Stimulated activated CD8-positive, alpha-beta memory T cell treated with anti-CD3 and anti-CD28 coated beads, Interleukin-7, amount 100 ng/mL, for 1 hour (primary cell): ENCODE data around the gene CEP78.
"Not testable (repeated sequence)": the region's sequence is repeated elsewhere in the genome, so short reads cannot be mapped to it uniquely, and the experiment has no call there.

Experiments
- DNase-seq, 2 donors: peaks; one replicate each; pipeline ENCODE4 v3.0.0-alpha.2; 2020; ENCODE audit warnings: low read depth in 2 of 2

CEP78 gene

DNA sequence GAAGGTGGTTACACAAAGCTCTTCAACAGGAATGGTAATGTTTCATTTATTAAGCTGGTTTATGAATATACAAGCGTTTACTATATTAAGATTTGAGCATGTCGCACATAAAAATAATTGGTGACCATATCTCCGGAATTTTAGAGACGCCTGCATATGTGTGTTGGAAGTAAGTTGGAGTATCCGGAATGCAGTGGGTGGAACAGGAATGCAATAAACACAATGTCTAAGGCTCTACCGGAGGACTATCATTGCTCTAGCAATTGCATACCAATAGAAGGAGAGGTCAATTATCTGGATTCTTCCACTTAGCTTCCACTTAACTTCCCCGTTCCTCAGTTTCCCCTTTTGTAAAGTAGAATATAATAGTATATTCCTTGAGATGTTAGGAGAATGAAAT, 1.1 kb upstream of the CEP78 start:
- DNase-seq = no peak

DNA sequence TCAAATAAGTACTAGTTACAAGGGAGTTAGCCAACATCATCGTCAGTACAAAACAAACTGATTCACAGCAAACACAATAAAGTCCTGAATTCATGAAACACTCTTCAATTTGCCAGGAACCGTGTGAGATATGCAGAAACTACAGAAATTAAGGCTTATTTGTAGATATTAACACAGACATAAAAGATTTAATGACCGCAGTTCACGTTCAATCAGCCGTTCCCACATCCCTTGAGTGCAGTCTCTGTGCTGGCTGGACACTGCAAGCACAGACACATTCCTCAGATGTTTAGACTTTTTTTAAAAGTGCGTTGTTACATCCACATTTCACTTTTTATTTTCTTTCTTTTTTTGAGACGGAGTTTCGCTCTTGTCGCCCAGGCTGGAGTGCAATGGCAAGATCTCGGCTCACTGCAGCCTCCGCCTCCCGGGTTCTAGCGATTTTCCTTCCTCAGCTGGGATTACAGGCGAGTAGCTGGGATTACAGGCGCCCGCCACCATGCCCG, 566 bp upstream of the CEP78 start:
- DNase-seq = no peak

DNA sequence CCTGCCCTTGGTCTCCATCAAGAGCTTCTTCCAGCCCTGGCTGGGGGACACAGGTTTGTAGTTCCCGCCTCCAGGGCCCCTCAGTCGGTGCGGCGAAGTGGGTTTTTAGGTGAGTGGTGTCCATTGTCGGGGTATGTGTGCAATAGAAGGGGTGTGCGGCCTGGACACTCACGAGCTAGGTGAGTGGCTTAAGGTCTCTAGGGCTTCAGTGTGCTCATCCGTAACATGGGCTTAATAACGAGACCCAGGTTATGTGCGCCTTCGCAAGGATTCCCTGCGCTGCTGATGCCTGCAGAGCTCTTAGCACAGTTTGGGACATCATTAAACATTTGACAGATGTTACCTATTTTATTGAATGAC, 656 bp downstream of the CEP78 start:
- no peak for DNase-seq

DNA sequence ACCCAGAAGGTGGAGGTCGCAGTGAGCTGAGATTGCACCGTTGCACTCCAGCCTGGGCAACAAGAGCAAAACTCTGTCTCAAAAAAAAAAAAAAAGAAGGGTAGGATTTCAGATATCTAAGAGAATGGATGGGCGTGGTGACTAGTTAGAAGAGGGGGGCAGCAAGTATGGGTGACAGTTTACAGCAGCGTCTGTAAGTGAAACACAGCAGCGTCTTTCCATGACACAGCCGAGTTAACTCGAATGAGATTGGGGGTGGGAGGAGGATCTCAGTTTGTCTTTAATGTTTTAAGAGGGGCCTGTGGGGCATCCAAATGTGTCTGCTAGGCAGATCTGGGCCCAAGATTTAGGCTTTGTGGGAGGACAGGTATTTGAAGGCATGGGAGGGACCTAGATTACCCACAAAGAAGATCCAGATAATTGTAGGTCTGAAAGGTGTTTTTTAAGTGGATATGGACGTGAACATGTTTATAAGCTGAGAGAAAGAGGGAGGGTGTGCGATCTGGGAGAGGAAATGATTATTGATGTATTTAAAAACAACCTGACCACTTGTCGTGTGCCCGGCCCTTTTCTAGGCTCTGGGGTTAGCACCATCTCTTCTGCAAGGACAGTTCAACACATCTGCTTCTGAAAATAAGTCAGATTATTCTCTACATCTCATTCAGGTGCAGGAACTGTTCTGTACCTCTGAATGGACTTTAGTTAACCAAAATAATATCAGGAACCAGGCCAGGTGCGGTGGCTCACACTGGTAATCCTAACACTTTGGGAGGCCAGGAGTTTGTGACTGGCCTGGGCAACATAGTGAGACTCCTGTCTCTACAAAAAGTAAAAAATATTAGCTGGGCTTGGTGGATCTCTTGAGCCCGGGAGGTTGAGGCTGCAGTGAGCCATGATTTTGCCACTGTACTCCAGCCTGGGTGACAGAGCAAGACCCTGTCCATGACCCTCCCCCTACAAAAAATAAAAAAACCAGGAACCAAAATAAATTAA, 2.5 kb downstream of the CEP78 start:
- DNase-seq = no peak

DNA sequence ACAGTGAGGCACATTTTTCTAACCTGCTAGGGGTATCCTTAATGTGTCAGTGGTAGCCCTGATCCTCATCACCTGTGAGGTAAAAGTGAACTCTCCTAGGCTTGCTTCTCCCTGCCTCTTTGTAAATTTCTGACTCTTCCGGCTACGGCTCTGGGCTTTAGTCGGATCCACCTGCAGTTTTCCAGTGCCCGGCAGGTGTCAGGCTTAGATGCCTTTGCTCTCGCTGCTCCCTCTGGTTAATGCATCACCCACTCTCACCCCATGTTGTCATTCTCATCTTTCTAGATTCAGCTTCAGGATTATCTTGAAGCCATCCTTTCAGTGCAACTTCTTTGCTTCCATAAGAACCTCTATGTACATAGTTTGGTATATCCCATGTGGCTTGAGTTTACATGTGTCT, 3.6 kb downstream of the CEP78 start:
- no peak for DNase-seq

DNA sequence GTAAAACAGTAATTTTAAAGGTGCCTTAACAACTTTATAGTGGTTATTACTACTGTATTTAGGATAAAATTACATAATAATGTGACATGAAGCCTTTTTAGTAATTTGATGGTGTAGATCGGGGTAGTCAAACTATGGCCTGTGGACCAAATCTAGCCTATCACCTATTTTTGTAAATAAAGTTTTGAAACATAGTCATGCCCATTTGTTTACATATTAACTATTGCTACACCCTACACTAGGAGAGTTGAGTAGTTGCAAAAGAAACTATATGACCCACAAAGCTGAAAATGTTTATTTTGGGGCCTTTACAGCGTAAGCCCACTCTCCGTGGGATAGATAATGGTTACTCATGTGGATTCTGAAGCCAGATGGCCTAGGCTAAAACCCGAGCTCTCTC, 6.2 kb downstream of the CEP78 start:
- no peak for DNase-seq

DNA sequence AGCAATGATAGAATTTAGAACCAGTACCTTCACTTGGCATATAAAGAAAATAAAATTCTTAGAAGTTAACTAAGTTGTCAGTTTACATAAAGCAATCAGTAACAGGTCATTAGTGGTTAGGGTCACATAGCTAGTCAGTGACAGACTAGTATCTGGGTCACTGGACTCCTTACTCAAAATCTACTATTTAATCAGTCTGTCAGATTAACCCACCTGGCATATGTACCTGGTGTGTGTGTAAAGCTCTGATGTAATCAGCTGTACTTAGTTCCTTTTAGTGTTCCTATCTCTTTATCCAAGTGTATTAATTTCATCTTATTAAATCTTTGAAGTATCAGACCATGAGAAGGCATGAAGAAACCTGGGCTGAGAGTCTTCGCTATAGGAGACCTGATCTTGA, 7.3 kb downstream of the CEP78 start:
- no peak for DNase-seq

DNA sequence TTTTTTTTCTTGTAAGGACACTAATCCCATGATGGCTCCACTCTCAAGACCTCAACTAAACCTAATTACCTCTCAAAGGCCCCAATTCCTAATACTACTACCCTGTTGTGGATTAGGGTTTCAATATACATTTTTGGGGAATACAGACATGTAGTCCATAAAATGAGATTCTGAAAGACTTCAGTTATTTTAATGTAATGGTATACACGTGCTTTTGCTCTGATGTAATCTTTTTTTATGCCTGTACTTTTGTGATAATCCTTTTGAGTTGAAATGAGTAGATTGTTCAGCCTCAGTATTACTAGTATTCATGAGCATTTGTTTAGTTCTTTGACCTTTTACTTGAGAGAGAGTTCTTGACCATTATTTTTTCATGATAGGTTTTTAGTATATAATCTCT, 9.5 kb downstream of the CEP78 start:
- DNase-seq = no peak

DNA sequence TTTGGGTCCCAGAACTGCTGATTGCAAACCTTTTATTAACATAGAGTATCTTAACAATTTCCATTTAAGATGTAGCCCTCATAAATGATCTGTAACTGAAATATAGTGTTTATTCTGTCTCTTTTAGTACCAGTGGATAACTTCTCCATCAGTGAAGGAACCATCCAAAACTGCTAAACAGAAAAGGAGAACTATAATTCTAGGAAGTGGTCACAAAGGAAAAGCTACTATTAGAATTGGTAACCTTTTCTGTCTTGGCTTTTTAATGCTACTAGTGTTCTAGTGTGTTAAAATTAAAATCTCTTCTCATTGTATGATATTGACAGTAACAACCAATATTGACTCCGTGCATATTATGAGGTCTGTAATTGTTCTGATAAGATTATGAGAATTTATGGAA, 12.8 kb downstream of the CEP78 start:
- no peak for DNase-seq

DNA sequence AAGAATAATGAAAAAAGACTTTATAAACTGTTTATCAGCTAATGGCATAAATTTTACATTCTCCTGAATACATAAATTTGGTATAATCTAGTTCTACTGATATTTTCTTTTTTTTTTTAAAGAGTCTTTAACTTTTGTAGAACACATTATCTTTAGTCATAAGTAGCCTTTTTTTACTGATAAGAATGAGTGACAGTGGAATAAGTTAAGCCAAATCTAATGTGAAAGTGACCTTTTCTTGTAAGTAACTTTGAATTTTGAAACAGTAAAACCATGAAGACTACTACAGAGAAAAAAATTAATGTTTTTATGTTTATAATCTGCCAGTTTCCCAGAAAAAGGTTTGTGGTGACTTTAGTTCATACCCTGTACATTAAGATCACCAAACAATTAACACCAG, 13.7 kb downstream of the CEP78 start:
- no peak for DNase-seq

DNA sequence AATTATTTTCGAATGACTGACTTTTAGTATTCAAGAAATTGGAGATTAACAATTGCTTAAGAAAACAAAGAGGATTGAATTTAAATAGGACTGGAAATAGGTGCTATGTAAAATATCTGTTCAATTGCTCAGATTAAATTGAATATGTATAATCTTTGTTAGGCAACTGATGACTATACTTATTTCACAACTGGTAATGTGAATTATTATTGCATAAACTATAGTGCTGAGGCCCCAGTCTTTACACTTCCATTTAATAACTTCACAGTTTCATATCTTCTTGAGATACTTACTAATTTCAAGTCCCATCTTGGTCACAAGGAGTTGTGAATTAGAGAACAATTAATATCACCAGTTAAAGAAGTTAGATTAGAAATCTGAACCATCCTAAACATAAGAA, 16.7 kb downstream of the CEP78 start:
- DNase-seq = no peak

DNA sequence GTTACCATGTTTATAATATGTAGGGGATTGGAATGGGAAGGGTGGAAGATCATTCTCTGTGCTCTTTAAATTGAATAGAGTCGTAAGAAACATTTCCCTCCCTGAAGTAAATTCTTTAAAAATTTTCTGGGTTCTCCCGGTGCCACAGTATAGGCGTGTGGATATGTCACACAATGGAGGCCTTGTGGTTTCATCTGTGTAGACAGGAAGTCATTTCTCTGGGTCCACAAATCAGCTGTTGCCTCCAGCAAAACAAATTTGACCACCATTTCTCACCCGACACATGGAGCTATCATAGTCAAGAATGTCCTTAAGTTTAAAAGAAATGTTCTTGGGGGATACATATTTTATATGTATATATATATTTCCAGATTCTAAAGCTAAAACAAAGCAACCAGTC, 17.4 kb downstream of the CEP78 start:
- DNase-seq = no peak

DNA sequence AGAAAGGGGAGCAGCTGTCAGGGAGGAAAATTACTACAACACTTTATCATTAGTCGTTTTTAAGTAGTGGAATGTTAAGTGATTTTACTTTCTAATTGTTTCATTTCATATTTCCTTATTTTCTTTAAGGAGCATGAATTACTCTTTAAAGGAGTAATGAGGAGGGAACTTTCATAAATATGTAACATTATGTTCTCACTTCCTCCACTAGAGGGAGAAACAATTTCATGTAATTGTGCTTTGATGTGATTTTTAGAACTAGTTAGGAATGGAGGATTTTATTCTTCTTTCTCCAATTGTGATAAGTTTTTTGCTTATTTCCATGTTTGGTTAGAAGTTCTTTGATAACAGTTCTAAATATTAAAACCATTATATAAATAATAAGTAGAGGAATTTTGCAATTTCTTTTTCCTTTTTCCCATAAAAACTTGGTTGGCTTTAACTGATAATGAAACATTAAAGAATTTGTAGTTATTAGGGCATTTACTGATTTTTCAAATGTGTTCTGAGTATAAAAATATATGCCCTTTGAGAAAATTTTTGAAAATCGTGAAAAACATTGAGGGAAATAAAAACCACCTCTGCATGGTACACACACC, 25.6 kb downstream of the CEP78 start:
- no peak for DNase-seq

DNA sequence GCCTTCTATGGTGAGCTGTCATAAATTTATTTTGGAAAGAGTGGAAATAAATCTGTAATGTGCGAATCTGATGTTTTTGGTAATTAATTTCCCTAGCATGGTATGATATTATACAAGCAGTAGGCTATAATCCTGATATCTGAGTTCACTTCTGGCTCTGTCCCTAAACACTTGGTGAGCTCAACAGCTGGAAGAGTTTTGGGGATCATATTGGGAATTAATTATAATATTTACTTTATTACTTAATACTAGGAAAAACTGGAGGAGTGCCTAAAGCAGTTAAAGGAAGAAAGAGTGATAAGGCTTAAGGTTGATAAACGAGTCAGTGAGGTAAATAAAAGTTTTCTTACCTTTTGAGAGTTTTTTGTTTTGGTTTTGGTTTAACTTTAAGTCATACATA, 26.8 kb downstream of the CEP78 start:
- no peak for DNase-seq

DNA sequence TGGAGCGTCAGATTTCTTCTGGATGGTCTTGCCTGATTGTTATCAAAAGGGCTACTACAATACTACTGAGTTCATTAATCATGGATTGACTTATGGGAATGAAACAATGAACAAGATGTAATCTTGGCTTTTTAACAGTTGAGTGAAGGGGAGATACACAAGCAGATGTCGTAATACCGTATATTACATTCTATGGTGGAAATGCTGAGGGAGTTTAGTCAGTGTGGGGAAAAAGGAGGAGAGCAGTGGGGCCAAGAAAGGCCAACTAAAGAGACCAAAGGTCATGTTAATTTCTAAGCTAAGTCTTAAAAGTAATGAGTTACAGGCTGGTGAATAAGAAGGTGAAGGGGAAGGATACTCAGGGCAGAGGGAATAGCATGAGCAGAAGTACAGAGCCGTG, 32.0 kb downstream of the CEP78 start:
- no peak for DNase-seq

DNA sequence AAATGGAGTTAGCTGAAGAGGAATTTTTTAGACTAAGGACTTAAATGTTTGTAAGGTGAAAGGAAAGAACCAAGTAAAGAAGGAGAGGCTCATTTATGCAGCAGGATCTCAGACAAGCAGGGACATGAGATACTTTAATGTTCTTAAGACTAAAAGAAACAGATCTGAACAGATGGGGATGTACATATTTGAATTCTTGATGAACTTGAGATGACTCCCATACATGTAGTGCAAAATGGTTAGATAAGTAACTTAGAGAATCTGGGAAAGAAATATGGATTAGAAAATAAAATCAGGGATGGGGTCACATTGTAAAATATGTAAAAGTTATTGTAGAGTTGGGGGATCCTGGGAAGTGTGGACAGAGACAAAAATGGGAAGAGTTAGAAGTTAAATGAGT, 33.9 kb downstream of the CEP78 start:
- no peak for DNase-seq

DNA sequence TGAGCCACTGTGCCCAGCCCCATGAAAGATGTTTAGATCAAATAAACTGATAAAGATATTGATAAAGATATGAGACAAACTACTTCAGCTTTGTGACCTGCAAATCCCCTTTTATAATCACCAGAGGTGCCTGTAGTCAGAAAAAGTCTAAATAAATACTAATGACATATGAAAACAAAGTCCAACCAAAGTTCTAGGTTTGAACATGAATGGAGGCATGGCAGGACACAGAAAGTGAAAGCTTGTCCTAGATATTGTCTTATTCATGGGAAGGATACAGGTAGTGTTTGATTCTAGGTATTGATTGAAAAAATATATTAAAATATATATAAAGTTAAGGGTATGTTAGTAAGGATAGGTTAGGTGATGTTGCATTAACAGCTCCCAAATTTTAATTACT, 36.4 kb downstream of the CEP78 start:
- no peak for DNase-seq

DNA sequence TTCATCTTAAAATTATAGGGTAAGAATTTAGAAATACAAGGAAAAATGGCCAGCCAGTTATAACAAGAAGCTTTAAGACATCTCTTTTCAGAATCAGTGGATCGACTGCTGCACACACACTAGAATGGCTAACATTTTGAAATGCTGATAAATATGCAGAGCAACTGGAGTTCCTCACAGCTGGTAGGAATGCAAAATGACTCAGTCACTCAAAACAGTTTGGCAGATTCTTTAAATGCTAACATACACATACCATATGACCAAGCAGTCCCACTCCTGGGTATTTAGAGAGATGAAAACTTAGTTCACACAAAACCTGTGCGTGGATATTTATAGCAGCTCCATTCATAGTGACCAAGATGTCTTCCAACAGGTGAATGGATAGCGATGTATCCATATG, 37.9 kb downstream of the CEP78 start:
- no peak for DNase-seq

DNA sequence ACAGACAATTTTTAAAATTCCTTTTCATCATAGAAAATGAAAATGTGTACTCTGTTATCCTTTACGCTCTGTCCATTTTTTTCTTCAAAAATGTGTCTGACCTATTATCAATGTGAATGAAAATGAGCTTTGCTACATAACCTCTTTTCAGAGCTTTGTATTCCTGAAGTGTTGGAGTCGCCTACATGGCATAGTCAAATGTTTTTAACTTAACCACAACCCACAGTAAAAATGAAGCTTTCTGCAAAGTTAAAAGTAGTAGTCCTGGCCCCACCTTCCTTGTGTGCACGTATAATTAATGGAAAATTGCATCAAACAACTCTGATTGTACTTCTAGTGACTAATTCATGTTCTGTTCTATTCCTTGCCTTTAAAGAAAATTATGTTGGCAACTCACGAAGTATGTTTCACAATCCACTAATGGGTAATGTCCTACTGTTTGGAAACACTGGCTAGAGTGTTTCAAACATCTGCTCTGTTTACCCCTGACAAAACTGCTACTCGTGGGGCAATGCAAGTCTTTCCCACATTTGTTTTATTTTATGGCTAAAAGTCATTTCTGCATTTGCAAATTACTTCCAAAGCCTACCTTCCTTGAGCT, 42.4 kb downstream of the CEP78 start:
- DNase-seq = no peak

DNA sequence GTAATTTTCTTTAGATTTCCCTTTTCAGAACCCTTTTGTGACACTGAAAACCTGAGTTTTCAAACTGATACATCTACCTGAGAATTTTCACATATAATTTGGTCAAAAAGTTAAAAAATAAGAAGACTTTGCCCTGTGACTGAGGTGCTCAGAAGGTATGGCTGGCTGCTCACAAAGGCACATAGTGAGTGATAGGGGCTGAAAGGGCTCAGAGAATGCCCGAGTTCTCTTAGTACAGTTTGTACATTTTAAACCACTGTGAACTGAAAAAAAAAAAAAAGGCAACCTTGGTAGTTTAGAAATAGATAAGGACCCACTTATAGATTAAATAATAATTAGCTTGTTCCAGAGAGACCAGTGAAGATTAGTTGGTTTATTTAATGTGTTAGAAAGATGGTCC, 42.9 kb downstream of the CEP78 start:
- no peak for DNase-seq

DNA sequence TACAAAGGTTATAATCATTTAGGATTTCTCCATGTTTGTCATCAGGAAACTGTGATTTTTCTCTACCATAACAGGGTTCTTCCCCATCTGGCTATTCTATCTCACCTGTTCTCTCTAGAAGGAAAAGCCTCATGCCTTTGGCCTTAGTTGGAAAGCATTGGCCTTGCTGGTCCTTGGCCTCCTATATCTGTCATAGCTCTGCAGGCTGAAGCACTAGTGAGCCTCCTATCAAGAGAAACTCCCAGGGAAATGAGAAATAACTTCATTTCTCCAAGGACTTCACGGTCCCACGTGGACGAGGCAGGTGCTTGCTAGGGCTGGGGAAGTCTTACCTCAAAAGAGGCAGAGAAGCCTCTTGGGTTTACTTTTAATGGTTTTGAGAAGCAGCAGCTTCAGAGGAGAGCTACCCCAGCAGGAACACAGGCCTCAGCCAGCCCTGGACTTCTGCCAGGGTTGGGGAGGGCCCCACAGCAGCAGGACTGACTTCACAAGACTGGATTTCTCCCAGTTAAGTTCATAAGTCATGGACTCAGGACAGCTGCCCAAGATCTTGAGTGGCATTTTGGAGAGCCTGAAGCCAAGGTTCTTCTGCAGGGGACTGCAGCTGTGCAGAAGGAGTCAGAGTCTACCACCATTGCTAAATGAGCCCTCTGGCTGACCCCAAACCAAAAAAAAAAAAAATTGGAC, 45.2 kb downstream of the CEP78 start:
- DNase-seq = no peak

DNA sequence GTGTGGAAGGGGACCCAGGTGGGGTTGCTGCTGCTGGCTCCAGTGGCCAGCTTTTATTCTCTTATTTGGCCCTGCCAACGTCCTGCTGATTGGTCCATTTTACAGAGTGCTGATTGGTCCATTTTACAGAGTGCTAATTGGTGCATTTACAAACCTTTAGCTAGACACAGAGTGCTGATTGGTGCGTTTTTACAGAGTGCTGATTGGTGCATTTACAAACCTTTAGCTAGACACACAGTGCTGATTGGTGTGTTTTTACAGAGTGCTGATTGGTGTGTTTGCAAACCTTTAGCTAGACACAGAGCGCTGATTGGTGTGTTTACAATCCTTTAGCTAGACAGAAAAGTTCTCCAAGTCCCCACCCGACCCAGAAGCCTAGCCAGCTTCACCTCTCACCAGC, 48.3 kb downstream of the CEP78 start:
- DNase-seq = not testable (repeated sequence)
